NT2/D1 (cell line): ENCODE data around the gene MYH9.

Source experiments
- YY1 ChIP-seq: IDR thresholded peaks from 2 replicates; pipeline ENCODE4 v1.6.1; 2011; ENCODE audit not compliant: insufficient read length, insufficient read depth
- ZNF274 ChIP-seq: IDR thresholded peaks from 2 replicates; pipeline ENCODE4 v1.6.1; 2011; ENCODE audit warnings: mild to moderate bottlenecking, low read depth, low read length

DNA sequence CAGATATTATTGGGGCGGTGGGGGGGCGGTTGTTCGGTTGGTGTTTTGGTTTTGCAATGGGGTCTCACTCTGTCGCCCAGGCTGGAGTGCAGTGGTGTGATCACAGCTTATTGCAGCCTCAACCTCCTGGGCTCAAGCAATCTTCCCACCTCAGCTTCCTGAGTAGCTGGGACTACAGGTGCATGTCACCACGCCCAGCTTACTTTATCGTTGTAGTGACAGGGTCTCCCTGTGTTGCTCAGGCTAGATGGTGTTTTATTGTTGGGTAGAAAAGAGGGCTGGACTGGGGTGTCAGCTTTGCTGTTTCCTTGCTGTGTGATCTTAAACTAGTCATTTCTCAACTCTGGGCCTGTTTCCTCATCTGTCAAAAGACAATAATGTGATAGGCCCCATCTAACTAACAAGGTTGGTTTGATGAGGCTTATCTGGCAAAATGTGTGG is 17.5 kb upstream of the MYH9 start:
- TF ChIP-seq YY1, result no peak
- no peak for TF ChIP-seq ZNF274
